Activated CD8-positive, alpha-beta memory T cell treated with anti-CD3 and anti-CD28 coated beads for 36 hours (primary cell): ENCODE results near the gene PZP. TPM values are rescaled to one million over a fixed set of nuclear protein-coding genes. Genes with fewer than 3 reads are reported as not detected.

ENCODE experiments used
- CTCF ChIA-PET: fragments of 350-600 bp; sonication (Branson Sonifier 250); formaldehyde crosslinking; loops from one replicate; lab custom pipeline; 2021; ENCODE audit warnings: antibody characterized with exemption; lab: Charles Lee
- POLR2A ChIA-PET: fragments of 350-600 bp; sonication (Branson Sonifier 250); formaldehyde crosslinking; loops from one replicate; lab custom pipeline; 2021; ENCODE audit warnings: antibody characterized with exemption; lab: Charles Lee
- total RNA-seq, 2 experiments: library from RNA; stranded (reverse); gene quantifications; one replicate each; pipeline ENCODE4 v1.2.3, GENCODE V29; 2021

PZP gene
- total RNA-seq, 2 experiments from 2014 or later: not detected

DNA sequence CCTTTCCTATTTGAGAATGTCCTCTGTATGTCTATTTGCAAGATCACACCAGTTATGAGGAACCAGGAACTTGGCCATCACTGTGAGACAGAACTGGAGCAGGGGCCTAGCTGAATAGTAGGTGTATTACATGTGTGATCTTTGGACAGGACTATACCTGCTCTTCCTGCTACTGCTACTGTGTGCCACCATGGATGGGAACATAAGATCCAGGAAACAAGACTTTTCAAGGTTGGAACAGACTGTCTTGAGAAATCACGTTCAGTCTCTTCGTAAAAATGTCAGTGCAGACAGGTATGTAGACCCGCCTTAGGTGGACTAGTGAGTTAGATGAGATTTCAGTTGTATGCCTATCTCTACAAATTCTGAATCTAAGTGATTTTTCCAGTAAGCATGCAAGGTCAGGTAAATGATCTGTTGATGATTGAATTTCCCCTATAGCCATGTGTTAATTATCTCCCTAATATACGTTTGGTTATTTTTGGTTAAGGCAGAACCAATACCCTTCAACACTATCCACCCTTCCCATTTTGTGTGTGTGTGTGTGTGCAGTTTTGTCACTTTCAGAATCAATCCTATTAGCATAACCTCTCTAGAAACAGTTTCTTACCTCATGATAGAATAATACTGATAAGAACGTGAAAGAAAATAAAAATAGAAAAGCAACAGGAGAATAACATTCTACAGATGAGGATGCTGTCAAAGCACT lies 99.5 kb downstream of the PZP start:
- ChIA-PET POLR2A (no interaction called here), CTCF (no interaction called here)

DNA sequence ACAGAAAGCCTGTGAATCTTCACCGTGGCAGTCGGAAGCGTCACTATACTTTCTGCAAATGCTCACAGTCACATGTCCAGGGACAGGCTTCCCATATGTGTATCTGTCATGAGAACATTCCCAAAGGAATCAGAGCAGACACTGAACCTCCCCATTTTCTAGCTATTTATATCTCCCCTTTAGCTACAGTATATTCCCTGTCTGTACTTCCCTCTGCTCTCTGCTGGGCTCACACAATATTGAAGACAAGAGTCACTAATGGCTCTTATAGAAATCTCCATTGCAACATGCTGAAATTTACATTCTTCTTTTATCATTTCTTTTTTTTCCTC lies 100.7 kb downstream of the PZP start:
- ChIA-PET POLR2A (no interaction called here), CTCF (no interaction called here)

DNA sequence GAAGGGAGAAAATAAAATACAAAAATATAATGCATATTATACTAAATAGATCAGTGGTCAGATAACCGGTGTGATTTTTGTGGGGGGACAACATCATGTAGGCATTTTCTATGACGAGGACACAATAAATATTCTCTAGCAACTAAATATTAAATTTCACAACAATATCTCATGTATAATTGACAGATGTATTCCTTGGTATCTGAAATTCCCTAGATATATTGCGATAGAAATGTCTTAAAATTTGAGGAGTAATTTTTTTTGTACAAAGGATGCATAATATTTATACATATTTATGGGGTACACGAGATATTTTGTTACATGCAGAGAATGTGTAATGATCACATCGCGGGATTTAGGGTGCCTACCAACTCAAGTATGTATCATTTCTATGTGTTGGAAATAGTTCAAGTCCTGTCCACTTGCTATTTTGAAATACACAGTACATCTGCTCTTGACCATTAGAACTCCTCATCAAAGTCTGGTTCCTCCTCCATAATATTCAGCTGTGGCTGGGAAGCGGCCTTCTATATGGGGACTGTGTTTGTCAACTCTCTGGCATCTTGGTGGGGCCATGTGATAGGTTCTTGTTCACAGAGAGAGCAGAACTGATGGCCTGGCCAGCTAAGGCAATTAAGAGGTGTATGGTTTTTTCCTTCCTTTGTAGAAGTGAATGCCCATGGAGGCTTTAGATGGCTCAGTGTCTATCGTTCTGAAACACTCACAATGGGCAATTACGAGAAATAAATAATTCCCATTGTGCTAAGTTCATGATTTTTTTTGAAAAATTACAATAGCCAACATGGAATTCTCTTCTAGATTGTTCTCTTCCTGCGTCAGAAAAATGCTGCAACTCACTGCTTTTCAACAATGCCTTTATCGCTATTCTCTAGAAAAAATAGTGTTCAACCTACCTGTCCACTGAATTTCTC lies 101.3 kb downstream of the PZP start:
- ChIA-PET POLR2A (no interaction called here), CTCF (no interaction called here)

DNA sequence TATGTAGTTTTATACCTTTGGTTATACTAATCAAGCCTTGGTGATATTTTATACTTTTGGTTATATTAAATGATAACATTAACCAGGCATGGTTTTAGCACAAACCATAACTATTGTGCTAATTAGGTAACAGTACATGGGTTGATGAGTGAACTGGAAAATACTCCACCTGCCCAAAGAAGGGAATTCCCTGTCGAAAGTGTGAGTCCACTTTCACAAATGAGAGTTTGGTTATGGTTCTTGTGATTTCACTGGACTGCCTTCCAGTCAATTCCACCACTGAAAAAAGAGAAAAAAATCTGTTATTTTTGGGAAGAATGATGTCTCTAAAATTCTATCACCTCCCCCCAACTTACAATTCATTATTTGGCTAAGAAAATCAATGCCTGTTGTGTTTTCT lies 102.1 kb downstream of the PZP start:
- ChIA-PET POLR2A (no interaction called here), CTCF (no interaction called here)

DNA sequence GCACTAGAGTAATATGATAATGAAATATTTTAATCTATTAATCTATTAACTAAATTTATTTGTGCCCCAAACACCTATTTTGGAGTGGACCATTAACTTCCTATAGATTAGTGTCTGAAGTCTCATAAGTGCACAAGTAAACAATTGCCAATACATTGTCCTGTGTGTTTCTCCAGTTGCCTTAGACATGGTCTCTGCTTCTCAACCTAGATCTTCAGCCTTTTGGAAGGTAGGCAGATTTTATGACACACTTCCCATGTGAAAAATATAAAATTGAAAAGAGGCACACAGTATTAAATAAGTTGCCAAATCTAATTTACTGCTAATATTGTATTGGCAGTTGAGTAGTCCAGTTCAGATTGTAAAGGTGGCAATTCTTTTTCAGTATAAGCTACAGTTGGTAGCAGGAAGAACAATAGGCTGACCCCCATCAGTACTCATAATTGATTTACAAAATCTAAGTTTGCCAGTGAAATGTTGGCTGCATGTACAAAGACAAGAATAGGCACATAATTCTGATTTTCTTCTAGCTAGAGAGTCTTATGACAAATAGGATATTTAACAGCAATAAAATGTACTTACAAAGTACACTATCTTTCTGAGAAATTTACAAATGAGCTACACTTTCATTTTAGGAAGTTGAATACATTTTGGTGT lies 103.3 kb downstream of the PZP start:
- ChIA-PET CTCF (no interaction called here), POLR2A (no interaction called here)

DNA sequence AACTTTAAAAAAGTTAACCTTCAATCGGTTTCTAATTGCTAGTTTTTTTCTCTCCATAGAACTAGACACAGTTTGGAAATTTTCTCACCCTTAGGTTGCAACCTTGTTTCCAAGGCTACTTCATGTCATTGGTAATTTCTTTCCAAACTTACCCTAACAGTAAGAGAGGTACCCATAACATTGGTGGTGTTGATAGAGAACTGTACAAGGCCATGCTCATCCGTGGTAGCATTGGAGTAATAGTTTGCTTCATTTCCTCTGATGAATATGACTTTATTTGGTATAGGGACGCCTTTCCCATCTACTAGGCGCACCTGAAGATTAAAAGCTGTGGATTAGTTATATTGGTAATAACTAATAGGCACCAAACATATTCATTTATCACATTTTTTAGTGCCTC lies 104.1 kb downstream of the PZP start:
- ChIA-PET CTCF (no interaction called here), POLR2A (no interaction called here)

DNA sequence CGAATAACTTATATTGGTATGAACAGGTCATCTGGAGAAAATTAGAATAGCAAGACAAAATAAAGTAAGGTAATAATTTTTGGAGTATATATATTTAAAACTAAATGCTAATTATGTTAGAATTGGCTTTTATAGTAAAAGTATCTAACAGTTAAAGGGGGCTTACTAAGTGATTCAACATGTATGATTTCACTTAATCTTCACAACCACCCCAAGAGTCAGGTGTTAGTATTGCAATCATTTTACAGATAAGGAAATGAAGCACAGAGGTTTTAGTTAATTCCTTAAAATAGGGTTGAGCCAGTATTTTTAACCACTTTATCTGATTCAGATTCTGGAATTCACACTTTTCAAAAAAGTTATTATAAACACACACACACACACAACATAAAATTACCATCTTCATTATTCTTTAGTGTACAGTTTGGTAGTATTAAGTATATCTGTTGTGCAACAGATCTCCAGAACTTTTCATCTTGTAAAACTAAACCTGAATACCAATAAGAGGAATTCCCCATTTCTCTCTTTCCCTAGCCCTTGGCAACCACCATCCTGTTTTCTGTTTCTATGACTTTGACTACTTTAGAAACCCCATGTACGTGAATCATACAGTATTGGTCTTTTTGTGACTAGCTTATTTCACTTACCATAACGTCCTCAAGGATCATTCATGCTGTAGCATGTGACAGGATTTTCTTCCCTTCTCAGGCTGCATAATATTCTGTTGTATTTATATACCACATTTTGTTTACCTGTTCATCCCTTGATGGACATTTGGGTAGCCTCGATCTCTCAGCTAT lies 104.9 kb downstream of the PZP start:
- ChIA-PET CTCF (no interaction called here), POLR2A (no interaction called here)

DNA sequence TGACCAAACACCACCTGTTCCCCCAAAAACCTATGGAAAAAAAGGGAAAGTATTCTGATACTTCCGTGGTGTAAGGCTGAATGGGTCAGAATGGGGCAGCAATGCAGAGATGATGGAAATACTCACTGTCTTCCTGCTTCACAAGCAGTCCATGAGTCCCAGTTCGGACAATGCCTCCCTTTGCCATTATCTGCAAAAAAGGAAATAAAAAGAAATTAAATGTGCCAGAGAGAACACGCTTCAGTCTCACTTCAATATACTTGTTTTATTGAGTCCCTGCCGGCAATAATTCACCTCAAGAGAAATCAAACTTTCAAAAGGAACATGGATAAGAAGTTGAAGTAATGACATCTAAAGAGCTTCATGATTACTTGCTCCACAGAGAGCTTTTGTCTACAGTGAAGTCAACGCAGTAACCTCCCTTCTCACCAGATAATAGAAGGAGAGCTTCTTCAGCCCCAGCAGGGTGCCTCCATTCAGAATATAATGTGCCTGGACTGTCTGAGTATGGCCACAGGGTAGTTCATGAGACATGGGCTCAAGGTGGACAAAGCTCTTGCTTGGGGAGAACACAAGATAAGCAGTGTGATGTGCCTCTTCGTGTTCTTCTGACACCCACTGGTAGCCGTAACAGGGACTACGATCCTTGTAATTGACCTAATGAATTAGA lies 107.0 kb downstream of the PZP start:
- ChIA-PET POLR2A (no interaction called here), CTCF (interaction anchor here (0.7 to 0.8 kb wide), 2 partner anchors 43 to 91 kb away, joined by 3 read pairs; no protein-coding TSS in a partner anchor)

DNA sequence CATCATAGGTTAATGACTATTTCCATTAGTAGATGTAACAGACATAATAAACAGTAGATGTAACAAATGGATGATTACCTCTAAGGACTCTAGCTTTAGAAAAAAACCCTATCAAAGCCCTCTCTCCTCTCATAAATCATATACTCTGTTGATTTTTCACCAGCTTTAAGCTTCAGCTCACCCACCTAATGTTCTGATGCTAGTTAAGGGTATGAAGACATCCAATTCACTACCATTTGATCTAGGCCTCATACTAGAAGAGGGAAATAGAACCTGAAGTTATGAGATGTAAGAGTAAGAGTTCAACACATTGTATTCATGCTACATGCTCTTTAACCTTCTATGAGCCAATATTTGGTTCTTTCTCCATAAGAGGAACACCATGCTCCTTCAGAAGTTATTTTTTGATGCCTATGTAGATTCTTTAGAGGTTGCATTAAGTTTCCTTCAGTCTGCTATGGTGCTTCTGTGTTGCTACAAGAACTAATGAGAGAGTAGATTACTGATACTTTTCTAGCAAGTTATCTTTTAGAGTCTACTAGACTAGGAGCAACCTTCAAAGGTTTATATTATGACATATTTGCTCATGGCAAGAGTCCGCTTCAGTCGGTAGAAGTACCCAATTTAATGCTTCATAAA lies 108.5 kb downstream of the PZP start:
- ChIA-PET POLR2A (no interaction called here), CTCF (no interaction called here)

Other genes starting within 250 kb of the PZP start
- gene KLRG1, start 218.8 kb downstream of the PZP start, total RNA-seq: 1 to 10 TPM; 7.6 to 8.7 TPM
- not detected for gene A2M, start 92.5 kb downstream of the PZP start, total RNA-seq